Gastrocnemius medialis (tissue), 4 donors: ENCODE data around the gene SPTAN1.

ENCODE experiments used
- CTCF ChIP-seq, 5 experiments: fragments of 450-650 bp in 3 of 5; fragments of 200-600 bp in 2 of 5; sonication (generic) in 2 of 5; IDR thresholded peaks in 4 of 5; conservative IDR thresholded peaks in 1 of 5; 1 replicate in 4 of 5; 2 replicates in 1 of 5; pipeline ENCODE4 v1.5.1; 2016 to 2019; ENCODE audit warnings: antibody characterized with exemption in 5 of 5, mild to moderate bottlenecking in 3 of 5, moderate library complexity in 3 of 5
- POLR2A ChIP-seq, 2 donors: fragments of 450-650 bp; IDR thresholded peaks; one replicate each; pipeline ENCODE4 v1.6.1; 2017; ENCODE audit warnings: antibody characterized with exemption in 2 of 2, mild to moderate bottlenecking in 2 of 2, moderate library complexity in 2 of 2

GRCh38 chr9:128634111-128634510 lies 81.7 kb downstream of the SPTAN1 start:
- TF ChIP-seq CTCF (IDR thresholded peaks at IDR 0.05 in 4 of 5, conservative IDR thresholded peaks at IDR 0.05 in 1 of 5), result no peak
- no peak for TF ChIP-seq POLR2A (IDR thresholded peaks at IDR 0.05)
